Activated naive CD8-positive, alpha-beta T cell treated with anti-CD3 and anti-CD28 coated beads, Interleukin-2, amount 50 U/mL, for 24 hours (primary cell): ENCODE data around the gene SORCS1.

Source experiments
- ATAC-seq: fragments of 150-1000 bp; cut with Tn5 transposase; one replicate; pipeline ENCODE4 v1.10.0; 2021
- DNase-seq: peaks from one replicate; pipeline ENCODE4 v3.0.0; 2021
- H3K27ac Mint-ChIP-seq: one replicate; pipeline ENCODE4 v1.8.0; 2021; ENCODE audit warnings: mild to moderate bottlenecking, mixed read lengths
- H3K27me3 Mint-ChIP-seq: one replicate; pipeline ENCODE4 v1.8.0; 2021; ENCODE audit warnings: mixed read lengths
- H3K36me3 Mint-ChIP-seq: one replicate; pipeline ENCODE4 v1.8.0; 2021; ENCODE audit warnings: low read depth, mixed read lengths
- H3K4me1 Mint-ChIP-seq: one replicate; pipeline ENCODE4 v1.8.0; 2021; ENCODE audit warnings: mixed read lengths
- H3K4me3 Mint-ChIP-seq: one replicate; pipeline ENCODE4 v1.8.0; 2021; ENCODE audit warnings: mild to moderate bottlenecking, moderate library complexity, mixed read lengths
- H3K9me3 Mint-ChIP-seq: one replicate; pipeline ENCODE4 v1.8.0; 2021; ENCODE audit warnings: mixed read lengths

Gene SORCS1

DNA sequence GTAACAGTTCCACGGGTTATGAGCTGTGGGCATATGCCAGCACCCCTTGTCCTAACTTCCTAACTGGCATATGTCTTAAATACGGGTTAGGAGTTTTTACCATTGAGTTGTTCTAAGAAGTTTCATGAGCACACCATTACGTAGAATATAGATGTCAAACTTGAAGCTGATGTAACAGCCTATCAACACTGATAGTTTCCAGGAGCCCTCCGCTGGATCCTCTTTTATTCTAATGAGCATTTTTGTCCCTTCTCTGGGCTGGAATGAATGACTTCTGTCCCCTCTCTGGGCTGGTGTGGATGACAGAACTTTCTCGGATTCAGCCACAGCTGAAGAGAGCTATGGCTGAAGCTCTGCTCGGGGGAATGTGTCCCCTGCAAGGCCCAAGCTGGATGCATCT is 256.3 kb downstream of the SORCS1 start:
- no peaks in the 10 kb centered on the region for H3K9me3 Mint-ChIP-seq
- no peaks in the 10 kb centered on the region for H3K36me3 Mint-ChIP-seq
- H3K4me1 Mint-ChIP-seq = no peaks in the 10 kb centered on the region
- no peak for DNase-seq
- no peak for ATAC-seq
- no peaks in the 10 kb centered on the region for H3K27me3 Mint-ChIP-seq
- H3K27ac Mint-ChIP-seq = no peak overlapping the region
- H3K4me3 Mint-ChIP-seq = no peak overlapping the region

DNA sequence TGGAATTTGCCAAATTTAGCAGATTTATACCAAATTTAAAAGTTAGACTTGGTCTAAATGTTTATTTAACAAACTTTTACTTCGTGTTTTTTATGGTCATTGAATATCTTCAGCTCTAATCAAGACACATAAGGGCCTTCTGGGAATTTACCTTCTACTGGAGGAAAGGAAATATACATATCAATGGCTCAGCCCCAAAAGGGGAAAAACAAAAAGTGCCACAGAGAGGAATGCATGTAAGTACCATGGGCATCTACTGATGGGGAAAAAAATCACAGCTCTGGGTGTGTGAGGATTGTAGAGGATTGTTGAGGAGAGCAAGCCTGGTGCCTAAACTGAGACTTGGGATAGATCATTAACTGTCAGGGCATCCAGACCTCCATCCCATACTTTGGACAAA is 260.3 kb downstream of the SORCS1 start:
- H3K27ac Mint-ChIP-seq = no peak overlapping the region
- no peaks in the 10 kb centered on the region for H3K27me3 Mint-ChIP-seq
- H3K9me3 Mint-ChIP-seq = peaks cover 11% of the 10 kb centered on the region

DNA sequence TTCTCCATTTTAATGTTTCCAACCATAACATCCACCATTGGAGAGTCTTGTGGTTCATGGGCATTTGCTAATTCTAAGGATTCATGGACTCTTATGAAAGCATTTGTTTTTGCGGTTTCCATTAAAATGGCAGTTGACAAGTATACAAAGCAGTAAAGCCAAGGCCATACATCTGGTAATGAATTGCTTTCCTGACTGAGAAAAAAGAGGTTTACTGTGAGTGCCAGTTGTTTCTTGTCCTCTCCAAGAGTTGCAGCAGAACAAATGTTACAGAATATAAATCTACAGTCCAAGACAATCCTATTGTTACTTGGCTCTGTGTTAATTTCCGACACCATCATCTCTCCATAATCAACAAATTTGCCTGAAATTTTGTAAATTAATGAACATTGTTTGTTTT is 261.3 kb downstream of the SORCS1 start:
- ATAC-seq (no peak), DNase-seq (no peak)
- Mint-ChIP-seq H3K9me3 (peaks cover 14% of the 10 kb centered on the region), H3K27ac (no peak overlapping the region), H3K36me3 (no peaks in the 10 kb centered on the region), H3K27me3 (no peaks in the 10 kb centered on the region), H3K4me3 (no peak overlapping the region), H3K4me1 (no peaks in the 10 kb centered on the region)

More for the DNA sequence above, 260.3 kb downstream of the SORCS1 start:
- DNase-seq = no peak
- Mint-ChIP-seq H3K36me3 (no peaks in the 10 kb centered on the region), H3K4me3 (no peak overlapping the region), H3K4me1 (no peaks in the 10 kb centered on the region)
- no peak for ATAC-seq

DNA sequence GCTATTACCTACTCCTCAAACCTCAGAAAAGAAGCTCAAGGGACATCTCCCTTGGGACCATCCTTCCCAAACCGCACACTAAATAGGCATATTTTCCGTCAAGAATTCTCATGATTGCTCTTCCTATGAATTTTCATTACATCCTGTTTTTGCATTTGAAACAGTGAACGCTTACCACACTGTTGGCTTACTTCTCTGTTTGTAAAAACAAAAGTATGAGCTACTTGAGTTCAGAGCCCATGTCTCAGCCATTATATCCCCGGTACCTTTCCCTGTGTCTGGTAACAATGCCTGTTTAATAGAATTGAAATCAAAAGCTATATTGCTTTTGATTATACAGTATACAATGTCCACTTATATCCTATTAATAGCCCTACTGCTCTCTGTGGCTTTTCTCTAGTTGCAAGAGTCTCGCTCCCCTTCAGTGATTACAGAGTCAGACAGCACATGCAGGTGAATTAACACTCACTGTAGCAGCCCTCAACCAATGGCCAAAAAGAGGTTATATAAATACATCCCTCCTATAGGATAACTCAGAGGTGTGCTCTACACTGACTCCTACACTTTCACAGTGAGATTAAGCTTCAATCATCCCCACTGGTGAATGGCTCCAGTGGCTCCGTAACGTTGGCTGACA is 264.4 kb downstream of the SORCS1 start:
- no peaks in the 10 kb centered on the region for H3K36me3 Mint-ChIP-seq
- no peak overlapping the region for H3K4me3 Mint-ChIP-seq
- H3K27me3 Mint-ChIP-seq = no peaks in the 10 kb centered on the region
- ATAC-seq (no peak), DNase-seq (no peak)
- H3K4me1 Mint-ChIP-seq = no peaks in the 10 kb centered on the region
- peaks cover 14% of the 10 kb centered on the region for H3K9me3 Mint-ChIP-seq
- H3K27ac Mint-ChIP-seq = no peak overlapping the region

DNA sequence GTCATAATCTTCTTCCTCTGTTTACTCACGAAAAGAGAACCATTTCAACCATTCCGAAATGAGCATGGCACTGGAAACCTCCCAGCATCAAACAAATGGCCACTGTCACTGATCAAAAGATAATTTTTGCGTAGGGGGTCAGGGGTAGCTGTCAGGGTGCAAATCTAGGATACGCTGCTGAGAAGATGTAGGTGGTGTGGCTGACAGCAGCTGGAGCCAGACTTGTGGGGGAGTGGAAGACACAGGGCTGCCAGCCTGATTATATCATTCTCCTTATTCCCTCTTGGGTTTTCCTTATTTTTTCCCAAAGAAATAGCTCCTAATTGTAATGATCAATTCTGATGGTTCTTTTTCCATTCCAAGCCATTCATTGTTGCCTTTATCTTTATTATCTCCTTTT is 266.1 kb downstream of the SORCS1 start:
- Mint-ChIP-seq H3K9me3 (peaks cover 14% of the 10 kb centered on the region), H3K4me1 (no peaks in the 10 kb centered on the region), H3K4me3 (no peak overlapping the region), H3K27ac (no peak overlapping the region), H3K36me3 (no peaks in the 10 kb centered on the region), H3K27me3 (no peaks in the 10 kb centered on the region)
- DNase-seq (no peak), ATAC-seq (no peak)

DNA sequence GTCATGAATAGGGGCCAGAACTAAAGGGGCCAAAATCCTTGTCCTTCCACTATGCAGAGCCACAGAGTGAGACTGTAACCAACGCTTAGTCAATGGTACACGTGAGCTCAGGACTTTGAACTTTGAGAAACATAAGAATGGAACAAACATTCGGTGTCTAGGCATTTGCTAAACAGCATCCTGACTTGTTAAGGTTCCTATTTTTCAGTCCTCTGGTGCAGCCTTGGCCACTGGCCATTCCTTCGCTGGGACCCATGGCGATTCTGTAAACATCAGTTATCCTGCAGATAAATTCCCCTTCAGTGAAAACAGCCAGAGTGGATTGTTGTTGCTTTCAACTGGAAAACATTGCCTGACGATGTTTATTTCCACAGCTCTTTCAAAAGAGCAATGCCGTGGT is 266.8 kb downstream of the SORCS1 start:
- H3K27ac Mint-ChIP-seq = no peak overlapping the region
- ATAC-seq (no peak), DNase-seq (no peak)
- no peaks in the 10 kb centered on the region for H3K4me1 Mint-ChIP-seq
- no peaks in the 10 kb centered on the region for H3K27me3 Mint-ChIP-seq
- peaks cover 14% of the 10 kb centered on the region for H3K9me3 Mint-ChIP-seq
- H3K4me3 Mint-ChIP-seq = no peak overlapping the region
- H3K36me3 Mint-ChIP-seq = no peaks in the 10 kb centered on the region

DNA sequence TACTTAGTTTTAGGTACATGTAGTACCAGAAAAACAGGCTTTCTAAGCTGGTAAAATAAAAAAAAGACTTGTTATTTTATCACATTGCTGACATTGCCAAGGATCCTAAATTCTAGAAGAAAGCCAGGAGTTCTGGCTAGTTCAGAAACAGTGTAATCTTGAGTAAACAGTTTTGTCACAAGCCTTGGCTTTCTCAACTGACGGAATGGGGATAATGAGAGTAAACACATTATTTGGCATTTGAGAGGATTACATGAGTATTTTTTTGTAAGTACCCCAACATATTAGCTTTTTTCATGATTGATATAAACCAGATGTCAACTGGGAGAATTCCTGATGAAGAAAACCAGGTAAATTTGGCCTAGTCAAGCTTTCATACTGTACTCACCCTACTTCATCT is 269.8 kb downstream of the SORCS1 start:
- Mint-ChIP-seq H3K27ac (no peak overlapping the region), H3K27me3 (no peaks in the 10 kb centered on the region), H3K4me3 (no peak overlapping the region), H3K4me1 (no peaks in the 10 kb centered on the region), H3K36me3 (no peaks in the 10 kb centered on the region), H3K9me3 (peaks cover 6% of the 10 kb centered on the region)
- DNase-seq (no peak), ATAC-seq (no peak)

DNA sequence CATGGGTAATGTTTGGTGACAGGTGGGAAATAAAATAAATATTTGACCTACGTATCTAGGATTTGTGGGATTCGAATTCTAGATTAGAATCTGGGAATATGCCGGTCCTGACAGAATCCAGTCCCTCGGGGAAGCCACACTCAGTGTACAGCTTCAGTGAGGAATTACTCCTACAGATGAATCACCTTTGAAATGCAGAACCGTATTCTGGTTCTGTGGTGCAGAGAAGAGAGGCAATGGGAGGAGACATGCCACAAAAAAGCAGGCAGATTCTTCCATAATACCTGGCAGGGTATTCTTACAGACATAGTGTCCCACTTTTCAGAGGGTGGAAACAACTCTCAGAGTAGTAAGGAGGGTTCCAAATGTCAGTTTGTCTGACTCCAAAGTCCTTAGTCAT is 286.9 kb downstream of the SORCS1 start:
- Mint-ChIP-seq H3K4me3 (no peak overlapping the region), H3K4me1 (no peaks in the 10 kb centered on the region), H3K9me3 (peaks cover 4% of the 10 kb centered on the region), H3K36me3 (no peaks in the 10 kb centered on the region), H3K27ac (no peak overlapping the region), H3K27me3 (no peaks in the 10 kb centered on the region)
- DNase-seq (no peak), ATAC-seq (no peak)

DNA sequence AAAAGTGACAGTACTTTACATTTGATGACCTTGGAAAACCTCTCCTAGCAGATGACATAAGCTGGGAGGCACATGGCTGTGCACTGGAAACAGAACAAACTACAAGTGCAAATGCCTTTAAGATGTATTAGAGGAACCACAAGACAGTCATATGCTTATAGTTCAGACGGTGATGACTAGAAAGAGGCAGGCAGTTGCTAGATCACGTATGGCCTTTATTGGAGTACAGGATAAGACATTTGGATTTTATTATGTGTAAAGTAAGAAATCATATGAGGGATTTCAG is 290.0 kb downstream of the SORCS1 start:
- DNase-seq (no peak), ATAC-seq (no peak)
- Mint-ChIP-seq H3K4me3 (no peak overlapping the region), H3K27me3 (no peaks in the 10 kb centered on the region), H3K9me3 (peaks cover 4% of the 10 kb centered on the region), H3K27ac (no peak overlapping the region), H3K4me1 (no peaks in the 10 kb centered on the region), H3K36me3 (no peaks in the 10 kb centered on the region)

DNA sequence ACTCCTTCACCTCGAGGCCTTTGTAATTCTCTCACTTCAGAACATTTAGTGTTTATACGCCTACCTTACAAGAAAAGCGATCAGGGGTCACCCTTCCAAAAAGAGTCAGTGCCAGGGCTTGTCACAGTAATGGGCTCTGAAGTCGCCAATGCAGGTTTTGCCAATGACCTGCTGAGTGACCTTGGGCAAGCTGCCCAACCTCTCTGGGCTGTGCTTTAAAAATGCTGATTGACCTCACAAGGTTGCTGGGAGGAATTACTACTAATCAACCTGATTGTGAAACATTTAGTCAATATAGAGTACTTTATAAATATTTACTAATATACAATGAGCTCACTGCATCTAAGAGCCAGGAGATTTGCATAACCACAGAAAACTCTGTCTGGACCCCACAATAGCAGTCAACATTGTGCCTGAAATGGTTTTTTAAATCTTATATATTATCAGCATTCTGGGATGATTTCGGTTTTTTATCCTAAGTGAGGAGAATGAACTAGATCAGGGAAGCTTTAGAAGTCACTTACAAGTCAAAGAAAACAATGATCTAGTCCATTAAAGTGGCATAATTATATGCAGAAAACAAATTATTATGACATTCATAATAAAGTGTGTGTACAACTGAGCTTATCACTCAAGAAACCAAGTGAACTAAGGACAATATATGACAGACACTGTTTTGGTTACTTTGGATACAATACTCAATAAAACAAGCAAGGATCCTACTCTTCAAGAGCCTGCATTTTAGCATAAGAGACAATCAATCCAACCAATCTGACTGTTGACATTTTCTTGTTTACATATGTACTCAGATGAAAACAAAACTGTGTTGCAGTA is 290.5 kb downstream of the SORCS1 start:
- Mint-ChIP-seq H3K27me3 (no peaks in the 10 kb centered on the region), H3K36me3 (no peaks in the 10 kb centered on the region), H3K9me3 (peaks cover under 1% of the 10 kb centered on the region), H3K27ac (no peak overlapping the region), H3K4me1 (no peaks in the 10 kb centered on the region), H3K4me3 (no peak overlapping the region)
- DNase-seq (no peak), ATAC-seq (no peak)

DNA sequence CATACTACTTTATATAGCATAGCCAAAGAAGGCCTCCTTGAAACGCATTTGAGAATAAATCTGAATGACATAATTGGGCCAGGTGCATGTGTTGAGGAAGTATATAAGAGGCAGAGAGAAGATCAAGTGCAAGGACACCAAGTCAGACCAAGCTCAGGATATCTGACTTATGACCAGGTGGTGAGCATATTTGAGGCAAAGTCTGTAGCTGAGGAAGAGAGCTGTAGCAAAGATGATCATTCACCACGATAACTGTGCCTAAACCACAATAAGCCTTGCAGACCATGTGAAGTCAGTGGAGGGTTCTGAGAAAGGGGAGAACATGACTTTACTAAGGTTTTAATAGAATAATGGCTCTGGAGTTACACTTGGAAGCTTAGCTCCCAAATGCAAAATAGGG is 292.3 kb downstream of the SORCS1 start:
- no peak for ATAC-seq
- no peaks in the 10 kb centered on the region for H3K4me1 Mint-ChIP-seq
- no peaks in the 10 kb centered on the region for H3K36me3 Mint-ChIP-seq
- H3K4me3 Mint-ChIP-seq = no peak overlapping the region
- H3K27ac Mint-ChIP-seq = no peak overlapping the region
- peaks cover 7% of the 10 kb centered on the region for H3K9me3 Mint-ChIP-seq
- H3K27me3 Mint-ChIP-seq = no peaks in the 10 kb centered on the region
- no peak for DNase-seq

DNA sequence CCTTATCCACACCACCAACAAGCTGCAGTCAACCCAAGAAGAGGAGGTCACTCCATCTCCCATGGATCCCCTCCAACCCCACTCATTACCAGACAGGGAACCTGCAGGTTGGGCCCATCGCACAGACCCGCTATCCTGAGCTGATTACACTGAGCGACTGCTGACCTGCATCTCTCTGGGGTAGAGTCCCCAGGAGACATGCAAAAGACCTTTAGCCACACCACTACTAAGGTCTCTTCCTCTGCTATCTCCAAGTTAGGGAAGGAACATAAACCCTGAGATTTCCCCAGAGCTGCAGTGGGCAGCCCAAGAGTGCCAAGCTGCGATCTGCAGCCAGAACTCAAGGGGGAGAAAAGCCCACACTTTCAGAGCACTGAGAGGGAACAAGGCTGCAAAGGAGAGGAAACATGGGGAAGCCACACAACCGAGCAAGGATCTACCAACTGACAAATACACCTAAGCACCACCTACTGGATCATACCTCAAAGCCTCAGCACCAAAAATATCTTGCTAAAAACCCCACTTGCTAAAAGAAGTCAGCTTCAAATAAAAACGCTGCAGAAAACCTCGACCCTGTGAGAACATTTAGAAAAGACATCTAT is 298.2 kb downstream of the SORCS1 start:
- no peak overlapping the region for H3K4me3 Mint-ChIP-seq
- no peak overlapping the region for H3K27ac Mint-ChIP-seq
- no peak for DNase-seq
- H3K36me3 Mint-ChIP-seq = no peaks in the 10 kb centered on the region
- peaks cover 7% of the 10 kb centered on the region for H3K9me3 Mint-ChIP-seq
- ATAC-seq = no peak
- H3K4me1 Mint-ChIP-seq = no peaks in the 10 kb centered on the region
- no peaks in the 10 kb centered on the region for H3K27me3 Mint-ChIP-seq

DNA sequence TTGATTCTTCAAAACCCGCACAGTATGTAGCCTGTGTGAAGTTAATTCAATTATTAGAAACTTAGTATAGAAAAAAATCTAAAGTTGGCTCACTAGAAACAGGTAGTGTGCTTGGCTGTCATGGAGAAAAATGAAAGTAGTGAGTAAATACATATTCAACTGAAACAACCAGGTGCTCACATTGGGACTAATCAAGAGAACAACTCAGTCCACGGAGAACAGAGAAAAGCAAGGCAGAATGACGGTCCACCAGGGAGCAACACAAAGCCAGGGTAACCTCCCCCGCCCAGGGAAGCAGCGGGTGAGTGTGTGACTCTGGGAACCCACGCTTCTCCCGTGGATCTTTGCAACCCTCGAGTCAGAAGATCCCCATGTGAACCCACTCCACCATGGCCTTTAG is 300.5 kb downstream of the SORCS1 start:
- H3K9me3 Mint-ChIP-seq = peaks cover 7% of the 10 kb centered on the region
- DNase-seq (no peak), ATAC-seq (no peak)
- H3K36me3 Mint-ChIP-seq = no peaks in the 10 kb centered on the region
- H3K4me1 Mint-ChIP-seq = no peaks in the 10 kb centered on the region
- no peak overlapping the region for H3K27ac Mint-ChIP-seq
- no peaks in the 10 kb centered on the region for H3K27me3 Mint-ChIP-seq
- no peak overlapping the region for H3K4me3 Mint-ChIP-seq

DNA sequence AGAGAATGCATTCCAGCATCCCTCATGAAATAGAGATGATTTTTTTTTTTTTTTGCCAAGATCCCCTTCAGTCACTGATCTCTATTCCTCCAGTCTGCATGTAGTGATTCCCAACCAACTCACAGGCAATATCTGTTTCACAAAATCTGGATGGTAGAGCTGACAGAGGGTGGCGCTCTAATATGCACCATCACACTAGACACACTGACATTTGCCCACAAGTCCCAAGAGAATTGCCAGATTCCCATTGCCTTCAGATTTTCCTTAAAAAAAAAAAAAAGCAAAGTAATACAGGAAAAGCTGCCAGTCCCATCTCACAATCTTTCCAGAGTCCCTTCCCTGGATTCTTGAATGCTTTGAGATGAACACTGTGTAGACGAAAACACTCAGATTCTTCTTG is 301.0 kb downstream of the SORCS1 start:
- H3K4me1 Mint-ChIP-seq = no peaks in the 10 kb centered on the region
- no peak for DNase-seq
- no peaks in the 10 kb centered on the region for H3K36me3 Mint-ChIP-seq
- H3K27ac Mint-ChIP-seq = no peak overlapping the region
- H3K9me3 Mint-ChIP-seq = peaks cover 2% of the 10 kb centered on the region
- no peaks in the 10 kb centered on the region for H3K27me3 Mint-ChIP-seq
- no peak for ATAC-seq
- no peak overlapping the region for H3K4me3 Mint-ChIP-seq

DNA sequence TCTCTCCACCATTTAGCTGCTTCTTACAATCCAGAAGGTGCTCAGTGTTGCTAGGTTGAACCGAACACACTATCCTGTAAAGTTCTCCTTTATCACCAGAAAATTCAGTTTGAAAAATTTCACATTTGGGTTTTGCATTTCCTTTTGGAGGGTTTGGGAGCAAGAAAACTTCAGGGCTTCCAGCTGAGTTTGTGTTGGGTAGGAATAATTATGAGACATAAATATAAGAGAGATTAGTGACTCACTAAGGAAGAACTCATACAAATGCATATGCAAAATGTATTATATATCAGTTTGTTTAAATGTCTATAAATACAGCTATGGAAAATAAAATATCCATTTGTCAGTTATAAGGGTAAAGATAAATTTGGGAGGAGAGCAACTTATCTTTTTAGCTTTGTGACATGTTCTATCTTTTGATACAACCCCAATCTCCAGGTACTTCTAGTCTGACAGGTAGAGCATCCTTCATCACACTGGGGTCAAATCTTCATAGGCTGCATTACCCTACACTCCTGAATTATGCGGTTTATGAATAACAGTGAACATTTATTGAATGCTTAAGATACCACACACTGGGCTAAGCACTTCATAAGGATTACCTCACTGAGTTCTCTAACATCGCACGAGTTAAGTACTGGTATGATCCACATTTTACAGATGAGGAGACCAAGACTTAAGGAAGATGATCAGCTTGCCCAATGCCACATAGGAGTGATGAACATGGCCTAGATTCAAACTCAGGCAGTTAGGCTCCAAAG is 304.4 kb downstream of the SORCS1 start:
- Mint-ChIP-seq H3K9me3 (peaks cover 7% of the 10 kb centered on the region), H3K4me1 (no peaks in the 10 kb centered on the region), H3K4me3 (no peak overlapping the region), H3K27ac (no peak overlapping the region), H3K36me3 (no peaks in the 10 kb centered on the region), H3K27me3 (peaks cover 2% of the 10 kb centered on the region)
- no peak for DNase-seq
- no peak for ATAC-seq
